ENCODE results near the gene USP33. TPM values are rescaled to one million over a fixed set of nuclear protein-coding genes. Genes with fewer than 3 reads are reported as not detected.
"Not testable (repeated sequence)": the region's sequence is repeated elsewhere in the genome, so short reads cannot be mapped to it uniquely, and the experiment has no call there.

USP33 gene
- total RNA-seq, 4 donors from 2014 or later: 50.9 to 90.5 (median 69.4) TPM

DNA sequence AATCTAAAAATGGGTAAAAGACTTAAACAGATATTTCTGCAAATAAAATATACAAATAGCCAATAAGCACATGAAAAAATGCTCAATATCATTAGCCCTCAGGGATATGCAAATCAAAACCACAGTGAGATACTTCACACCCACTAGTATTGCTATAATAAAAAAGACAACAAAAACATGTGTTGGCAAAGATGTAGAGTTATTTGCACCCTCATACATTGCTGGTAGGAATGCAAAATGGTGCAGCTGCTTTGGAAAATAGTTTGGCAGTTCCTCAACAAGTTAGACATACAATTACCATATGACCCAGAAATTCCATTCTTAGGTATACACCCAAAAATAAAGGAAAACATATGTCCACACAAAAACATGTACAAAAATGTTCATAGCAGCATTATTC is 107.4 kb downstream of the USP33 start:
- in situ Hi-C loops (cut with MboI; ENCODE audit: low pct_ligation_motif_present in 1 of 4, low pct_unique_long_range_greater_than_20kb in 1 of 4, low sequenced_read_pairs in 3 of 4): no loop called here
- DNase-seq: no peak
- H3K36me3 ChIP-seq: peaks cover 0 to 4% (median 0%) of the 10 kb centered on the region in 4 donors
- H3K9me3 ChIP-seq: peaks cover 9 to 12% of the 10 kb centered on the region in 2 donors
- intact Hi-C loops (cut with DNase I; ENCODE audit: low total_unique reads): no loop called here
- no peak overlapping the region for H3K4me3 ChIP-seq
- H3K27me3 ChIP-seq: no peaks in the 10 kb centered on the region
- peaks cover 0 to 8% (median 2%) of the 10 kb centered on the region in 4 donors for H3K4me1 ChIP-seq
- H3K27ac ChIP-seq: no peak overlapping the region
- TF ChIP-seq POLR2AphosphoS5 (IDR thresholded peaks at IDR 0.05) (no peak), EP300 (IDR thresholded peaks at IDR 0.05; ENCODE audit: low read depth) (no peak), POLR2A (IDR thresholded peaks at IDR 0.05) (no peak), CTCF (IDR thresholded peaks at IDR 0.05) (no peak)

DNA sequence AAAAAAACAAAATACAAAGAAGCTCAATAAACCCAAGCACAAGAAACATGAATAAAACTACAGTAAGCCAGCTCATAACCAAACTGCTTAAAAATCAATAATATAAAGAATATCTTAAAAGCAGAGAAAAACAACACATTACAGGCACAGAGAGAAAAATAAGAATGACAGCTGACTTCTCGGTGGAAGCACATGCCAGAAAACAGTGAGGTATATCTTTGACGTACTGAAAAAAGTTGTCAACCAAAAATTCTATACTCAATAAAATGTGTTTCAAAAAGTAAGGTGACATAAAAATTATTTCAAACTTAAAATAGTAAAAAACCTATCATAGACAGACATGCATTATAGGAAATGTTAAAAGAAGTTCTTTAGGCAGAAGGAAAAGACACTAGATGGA is 110.5 kb downstream of the USP33 start:
- TF ChIP-seq POLR2AphosphoS5 (IDR thresholded peaks at IDR 0.05) (no peak), CTCF (IDR thresholded peaks at IDR 0.05) (no peak), POLR2A (IDR thresholded peaks at IDR 0.05) (no peak), EP300 (IDR thresholded peaks at IDR 0.05; ENCODE audit: low read depth) (no peak)
- WGBS, 2 donors (ENCODE audit: low coverage in 1 of 2): 97 to 100% methylated on average over 1 to 2 of the region's 2 CpGs
- H3K27ac ChIP-seq: no peak overlapping the region
- intact Hi-C loops (cut with DNase I; ENCODE audit: low total_unique reads): no loop called here
- H3K36me3 ChIP-seq: peaks cover 0 to 4% (median 0%) of the 10 kb centered on the region in 4 donors
- no peak for DNase-seq
- H3K27me3 ChIP-seq: no peaks in the 10 kb centered on the region
- H3K4me1 ChIP-seq: peaks cover 0 to 8% (median 2%) of the 10 kb centered on the region in 4 donors
- no peak overlapping the region for H3K4me3 ChIP-seq
- in situ Hi-C loops (cut with MboI; ENCODE audit: low pct_ligation_motif_present in 1 of 4, low pct_unique_long_range_greater_than_20kb in 1 of 4, low sequenced_read_pairs in 3 of 4): no loop called here
- H3K9me3 ChIP-seq: peaks cover 9 to 12% of the 10 kb centered on the region in 2 donors

- H3K4me3 ChIP-seq; intact Hi-C loops (cut with DNase I; ENCODE audit: low total_unique reads); H3K36me3 ChIP-seq; H3K27ac ChIP-seq; H3K4me1 ChIP-seq; H3K27me3 ChIP-seq; DNase-seq; in situ Hi-C loops (cut with MboI; ENCODE audit: low pct_ligation_motif_present in 1 of 4, low pct_unique_long_range_greater_than_20kb in 1 of 4, low sequenced_read_pairs in 3 of 4): not testable (repeated sequence)
- 98 to 100% methylated on average over 2 to 6 of the region's 6 CpGs for WGBS, 2 donors (ENCODE audit: low coverage in 1 of 2)
- H3K9me3 ChIP-seq: peaks cover 9 to 12% of the 10 kb centered on the region in 2 donors
Observed at GRCh38 chr1:77646224-77646623, 113.4 kb downstream of the USP33 start.

Other genes with a start within 250 kb of the USP33 start
- 10 to 100 TPM; 15.9 to 80.4 (median 47.4) TPM for gene ZZZ3, start 77.2 kb downstream of the USP33 start, total RNA-seq
- 10 to 100 TPM in 3 of 4 donors, 1 to 10 TPM in 1; 8.2 to 19.1 (median 18.0) TPM for gene MIGA1, start 19.8 kb upstream of the USP33 start, total RNA-seq
- gene NEXN, start 128.8 kb upstream of the USP33 start, total RNA-seq: 10 to 100 TPM in 3 of 4 donors, 1 to 10 TPM in 1; 9.7 to 32.2 (median 17.0) TPM
- 100 to 1,000 TPM in 2 of 4 donors, 10 to 100 TPM in 2; 81.8 to 176 (median 101) TPM for gene FUBP1, start 219.2 kb upstream of the USP33 start, total RNA-seq
- 10 to 100 TPM in 2 of 4 donors, 1 to 10 TPM in 2; 4.0 to 30.2 (median 16.9) TPM for gene DNAJB4, start 245.1 kb upstream of the USP33 start, total RNA-seq